ENCODE measurements around the gene ZNFX1. TPM values are rescaled to one million over a fixed set of nuclear protein-coding genes. Genes with fewer than 3 reads are reported as not detected.

The ZNFX1 gene
- total and polyA plus RNA-seq, 2 experiments from 2014 or later = 10.0 to 13.9 TPM

DNA sequence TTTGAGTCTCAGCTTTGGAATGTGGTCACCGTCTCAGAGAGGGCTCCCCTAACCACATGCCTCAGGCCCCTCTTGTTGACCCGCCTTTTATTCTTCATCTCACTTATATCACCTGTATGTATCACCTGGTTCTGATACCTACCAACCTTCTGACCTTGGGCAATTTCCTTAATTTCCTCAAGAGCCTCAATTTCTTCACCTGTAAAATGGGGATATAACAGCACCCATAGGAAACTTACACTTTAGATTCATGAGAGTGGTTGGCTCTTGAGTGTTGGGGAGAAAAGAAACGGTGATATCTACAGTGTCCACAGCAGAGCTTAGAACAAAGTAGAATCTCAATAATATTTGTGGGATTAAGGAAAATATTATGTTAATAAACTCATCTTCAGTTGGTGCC, 62.6 kb downstream of the ZNFX1 start:
- Histone ChIP-seq H3K9me2 (replicated peaks; ENCODE audit: insufficient read depth) (no peaks in the 10 kb centered on the region), H3K79me2 (peaks cover 10% of the 10 kb centered on the region), H2AFZ (no peak overlapping the region), H3K27ac (no peak overlapping the region), H4K20me1 (ENCODE audit: insufficient read depth, poor library complexity, severe bottlenecking) (no peaks in the 10 kb centered on the region), H3K36me3 (replicated peaks; ENCODE audit: insufficient read depth, low read depth) (no peaks in the 10 kb centered on the region), H3K4me3 (no peak overlapping the region), H3K27me3 (no peaks in the 10 kb centered on the region), H3K4me1 (ENCODE audit: insufficient read depth) (no peaks in the 10 kb centered on the region), H3K4me2 (no peak overlapping the region), H3K9me3 (ENCODE audit: low read depth) (no peaks in the 10 kb centered on the region)
- 84% methylated on average over 3 of the region's 3 CpGs for WGBS (ENCODE audit: low lambda C conversion rate, missing lambda C conversion rate)
- DNase-seq (ENCODE audit: low spot score) = no peak
- TF ChIP-seq EZH2phosphoT487 (IDR thresholded peaks at IDR 0.05; ENCODE audit: low read depth, severe bottlenecking, unreplicated experiment) (no peak), CTCF (IDR thresholded peaks at IDR 0.05; ENCODE audit: poor library complexity) (no peak), EZH2 (IDR thresholded peaks at IDR 0.05; ENCODE audit: borderline replicate concordance) (no peak)

GRCh38 chr20:49214571-49214970, 63.3 kb downstream of the ZNFX1 start:
- no peaks in the 10 kb centered on the region for H3K9me3 ChIP-seq (ENCODE audit: low read depth)
- H3K27ac ChIP-seq = no peak overlapping the region
- no peaks in the 10 kb centered on the region for H3K9me2 ChIP-seq (replicated peaks; ENCODE audit: insufficient read depth)
- H3K4me2 ChIP-seq = no peak overlapping the region
- H2AFZ ChIP-seq = no peak overlapping the region
- no peaks in the 10 kb centered on the region for H3K27me3 ChIP-seq
- H3K4me3 ChIP-seq = no peak overlapping the region
- H3K4me1 ChIP-seq (ENCODE audit: insufficient read depth) = no peaks in the 10 kb centered on the region
- H4K20me1 ChIP-seq (ENCODE audit: insufficient read depth, poor library complexity, severe bottlenecking) = no peaks in the 10 kb centered on the region
- H3K36me3 ChIP-seq (replicated peaks; ENCODE audit: insufficient read depth, low read depth) = no peaks in the 10 kb centered on the region
- peaks cover 3% of the 10 kb centered on the region for H3K79me2 ChIP-seq
- DNase-seq (ENCODE audit: low spot score) = no peak
- TF ChIP-seq EZH2phosphoT487 (IDR thresholded peaks at IDR 0.05; ENCODE audit: low read depth, severe bottlenecking, unreplicated experiment) = no peak
- TF ChIP-seq EZH2 (IDR thresholded peaks at IDR 0.05; ENCODE audit: borderline replicate concordance) = no peak
- no peak for TF ChIP-seq CTCF (IDR thresholded peaks at IDR 0.05; ENCODE audit: poor library complexity)

DNA sequence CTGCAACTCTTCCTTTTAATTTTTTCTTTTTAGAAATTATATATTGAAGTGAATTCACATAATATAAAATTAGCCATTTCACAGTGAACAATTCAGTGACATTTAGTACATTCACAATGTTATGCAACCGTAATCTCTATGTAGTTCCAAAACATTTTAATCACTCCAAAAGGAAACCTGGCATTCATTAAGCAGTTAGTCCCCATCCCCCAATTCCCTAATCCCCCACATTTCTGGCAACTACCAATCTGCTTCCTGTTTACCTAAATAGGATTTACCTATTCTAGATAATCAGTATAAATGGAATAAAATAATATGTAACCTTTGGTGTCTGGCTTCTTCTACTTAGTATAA, 67.1 kb downstream of the ZNFX1 start:
- TF ChIP-seq CTCF (IDR thresholded peaks at IDR 0.05; ENCODE audit: poor library complexity) (no peak), EZH2phosphoT487 (IDR thresholded peaks at IDR 0.05; ENCODE audit: low read depth, severe bottlenecking, unreplicated experiment) (no peak), EZH2 (IDR thresholded peaks at IDR 0.05; ENCODE audit: borderline replicate concordance) (no peak)
- Histone ChIP-seq H3K27ac (no peak overlapping the region), H3K79me2 (no peaks in the 10 kb centered on the region), H3K27me3 (no peaks in the 10 kb centered on the region), H3K9me2 (replicated peaks; ENCODE audit: insufficient read depth) (no peaks in the 10 kb centered on the region), H3K4me3 (no peak overlapping the region), H4K20me1 (ENCODE audit: insufficient read depth, poor library complexity, severe bottlenecking) (no peaks in the 10 kb centered on the region), H3K36me3 (replicated peaks; ENCODE audit: insufficient read depth, low read depth) (no peaks in the 10 kb centered on the region), H3K4me2 (no peak overlapping the region), H3K4me1 (ENCODE audit: insufficient read depth) (no peaks in the 10 kb centered on the region), H2AFZ (no peak overlapping the region), H3K9me3 (ENCODE audit: low read depth) (no peaks in the 10 kb centered on the region)
- no peak for DNase-seq (ENCODE audit: low spot score)
- 82% methylated on average over 1 of the region's 1 CpG for WGBS (ENCODE audit: low lambda C conversion rate, missing lambda C conversion rate)
